Fibroblast of villous mesenchyme (primary cell): ENCODE results near the gene TALDO1. TPM values are rescaled to one million over a fixed set of nuclear protein-coding genes. Genes with fewer than 3 reads are reported as not detected.

Source experiments
- DNase-seq: peaks from one replicate; pipeline ENCODE4 v3.0.0-alpha.2; 2010; ENCODE audit warnings: low read depth
- H3K4me3 ChIP-seq: 2 replicates; pipeline ENCODE4 v1.5.1; 2011; ENCODE audit warnings: low read depth, mild to moderate bottlenecking, low read length
- CTCF ChIP-seq: IDR thresholded peaks from 2 replicates; pipeline ENCODE4 v1.5.1; 2012; ENCODE audit warnings: low read depth, mild to moderate bottlenecking, low read length; ENCODE audit not compliant: insufficient read depth
- small RNA-seq: library from RNA; depleted of rRNA; stranded (forward); fragments of <200 nt; gene quantifications from one replicate; pipeline ENCODE3, GENCODE V24; 2012
- total RNA-seq: library from RNA; depleted of rRNA; stranded (reverse); fragments of >200 nt; gene quantifications from 2 replicates; pipeline ENCODE4 v1.2.3, GENCODE V29; 2012

TALDO1 gene
- total RNA-seq, 1 donor = 148 TPM

GRCh38 chr11:811446-812245 is 64.4 kb downstream of the TALDO1 start:
- TF ChIP-seq CTCF = peak; percentile 15
- no peak for DNase-seq
- H3K4me3 ChIP-seq = peak overlapping the region; percentile 9

- DNase-seq = no peak
- H3K4me3 ChIP-seq = no peak overlapping the region
- no peak for TF ChIP-seq CTCF
Measured at GRCh38 chr11:812390-812789, 65.1 kb downstream of the TALDO1 start.

DNA sequence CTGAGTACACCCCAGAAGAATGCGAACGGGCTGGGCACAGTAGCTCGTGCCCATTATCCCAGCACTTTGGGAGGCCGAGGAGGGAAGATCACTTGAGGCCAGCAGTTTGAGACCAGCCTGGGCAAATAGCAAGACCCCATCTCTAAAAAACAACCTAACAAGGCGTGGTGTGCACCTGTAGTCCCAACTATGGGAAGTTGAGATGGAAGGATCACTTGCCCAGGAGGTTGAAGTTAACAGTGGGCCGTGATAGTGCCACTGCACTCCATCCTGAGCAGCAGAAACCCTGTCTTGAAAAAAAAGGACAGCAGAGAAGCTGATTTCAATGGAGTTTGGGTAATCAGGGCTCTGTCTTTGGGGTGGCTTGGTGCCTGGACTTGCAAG is 65.8 kb downstream of the TALDO1 start:
- TF ChIP-seq CTCF = no peak
- no peak for DNase-seq
- H3K4me3 ChIP-seq = no peak overlapping the region

DNA sequence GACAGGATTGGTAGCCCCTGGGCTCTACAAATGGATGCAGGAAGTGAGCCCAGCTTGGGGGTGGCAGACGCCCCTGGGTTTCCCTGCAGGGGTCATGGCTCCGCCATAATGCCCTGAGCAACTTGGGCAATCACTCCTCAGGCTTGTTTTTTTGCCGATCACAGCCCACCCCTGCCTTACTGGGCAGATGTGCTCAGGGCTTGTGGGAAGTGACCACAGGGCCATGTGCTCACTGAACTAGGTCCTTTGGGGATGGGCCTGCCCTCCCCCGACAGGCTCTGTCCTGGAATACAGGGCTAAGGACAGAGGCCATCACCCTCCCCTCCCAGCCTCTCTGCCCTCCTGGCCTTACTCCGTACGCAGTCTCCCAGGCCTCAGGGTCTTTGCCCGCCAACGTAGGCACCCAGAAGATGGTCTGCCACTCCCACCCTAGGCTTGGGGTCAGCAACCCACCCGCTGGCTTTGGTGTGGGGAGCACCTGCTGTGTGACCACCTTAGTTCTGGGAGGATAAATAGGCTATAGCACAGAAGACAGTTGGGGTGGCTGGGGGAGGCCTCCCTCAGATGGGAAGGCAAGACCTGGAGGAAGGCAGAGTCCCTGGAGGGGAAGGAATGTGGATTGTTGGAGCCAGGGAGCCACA is 66.3 kb downstream of the TALDO1 start:
- no peak for DNase-seq
- no peak overlapping the region for H3K4me3 ChIP-seq
- no peak for TF ChIP-seq CTCF

Small RNAs within 50 kb of the gene (small RNA-seq; reads per million reads assigned to genes)
- not detected for gene SNORA52

Other genes with a start within 250 kb of the TALDO1 start
- gene RNH1, start 240.2 kb upstream of the TALDO1 start, total RNA-seq = 259 and 276 TPM in 2 replicates
- gene HRAS, start 211.9 kb upstream of the TALDO1 start, total RNA-seq = 36.7 and 47.0 TPM in 2 replicates
- gene LRRC56, start 209.9 kb upstream of the TALDO1 start, total RNA-seq = 0.43 and 0.64 TPM in 2 replicates
- 1.6 and 2.2 TPM in 2 replicates for gene LMNTD2, start 186.7 kb upstream of the TALDO1 start, total RNA-seq
- 14.2 and 15.5 TPM in 2 replicates for gene RASSF7, start 186.5 kb upstream of the TALDO1 start, total RNA-seq
- gene PHRF1, start 171.0 kb upstream of the TALDO1 start, total RNA-seq = 29.4 and 38.7 TPM in 2 replicates
- gene IRF7, start 131.5 kb upstream of the TALDO1 start, total RNA-seq = 7.7 and 8.2 TPM in 2 replicates
- gene CDHR5, start 122.5 kb upstream of the TALDO1 start, total RNA-seq = not detected in 2 replicates
- gene SCT, start 120.3 kb upstream of the TALDO1 start, total RNA-seq = not detected in 2 replicates
- gene DRD4, start 110.2 kb upstream of the TALDO1 start, total RNA-seq = not detected in 2 replicates
- gene DEAF1, start 52.2 kb upstream of the TALDO1 start, total RNA-seq = 33.7 and 33.8 TPM in 2 replicates
- 13.0 and 16.8 TPM in 2 replicates for gene TMEM80, start 51.6 kb upstream of the TALDO1 start, total RNA-seq
- gene EPS8L2, start 41.2 kb upstream of the TALDO1 start, total RNA-seq = 42.5 and 55.3 TPM in 2 replicates
- gene GATD1, start 30.0 kb downstream of the TALDO1 start, total RNA-seq = 26.3 and 44.8 TPM in 2 replicates
- 0.43 and 0.64 TPM in 2 replicates for gene CEND1, start 42.6 kb downstream of the TALDO1 start, total RNA-seq
- 12.6 and 16.8 TPM in 2 replicates for gene SLC25A22, start 50.8 kb downstream of the TALDO1 start, total RNA-seq
- 5.5 and 7.8 TPM in 2 replicates for gene PIDD1, start 57.8 kb downstream of the TALDO1 start, total RNA-seq
- 220 and 278 TPM in 2 replicates for gene RPLP2, start 62.5 kb downstream of the TALDO1 start, total RNA-seq
- gene PNPLA2, start 71.5 kb downstream of the TALDO1 start, total RNA-seq = 23.5 and 28.5 TPM in 2 replicates
- 0.43 and 0.97 TPM in 2 replicates for gene CRACR2B, start 80.5 kb downstream of the TALDO1 start, total RNA-seq
- gene CD151, start 85.5 kb downstream of the TALDO1 start, total RNA-seq = 218 and 295 TPM in 2 replicates
- 92.4 and 120 TPM in 2 replicates for gene POLR2L, start 95.1 kb downstream of the TALDO1 start, total RNA-seq
- gene TSPAN4, start 95.4 kb downstream of the TALDO1 start, total RNA-seq = 113 and 126 TPM in 2 replicates
- 42.2 and 42.3 TPM in 2 replicates for gene CHID1, start 163.3 kb downstream of the TALDO1 start, total RNA-seq
- 45.7 and 53.5 TPM in 2 replicates for gene AP2A2, start 178.4 kb downstream of the TALDO1 start, total RNA-seq